Testis (tissue), 2 donors: ENCODE data around the gene SEC31A.

Experiments used
- POLR2A ChIP-seq: fragments of 450-650 bp; IDR thresholded peaks from one replicate; pipeline ENCODE4 v1.6.1; 2017; ENCODE audit warnings: antibody characterized with exemption, mild to moderate bottlenecking, moderate library complexity
- TF ChIP-seq, protein P1 (sequence below), 3 experiments: fragments of 450-650 bp in 2 of 3; fragments of 200-600 bp in 1 of 3; sonication (generic) in 1 of 3; IDR thresholded peaks; one replicate each; pipeline ENCODE4 v1.5.1; 2016 to 2019; ENCODE audit warnings: antibody characterized with exemption in 3 of 3, mild to moderate bottlenecking in 2 of 3, moderate library complexity in 1 of 3

DNA sequence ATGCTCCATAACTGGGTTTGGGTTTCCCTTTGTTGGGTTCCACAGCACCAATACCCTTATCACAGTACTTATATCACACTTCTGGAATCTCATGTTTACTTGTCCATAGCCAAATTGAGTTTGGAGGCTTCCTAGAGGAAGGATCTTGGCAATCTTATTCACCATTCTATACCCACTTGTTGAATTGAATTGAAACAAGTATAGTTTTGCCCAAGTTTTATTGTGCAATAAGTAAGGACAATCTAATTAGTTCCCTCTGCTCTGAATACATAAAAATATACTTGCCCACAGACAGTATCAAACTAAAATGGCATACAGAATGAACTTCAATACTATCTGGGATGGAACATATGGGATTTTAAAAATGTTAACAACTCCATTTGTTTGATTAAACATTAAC lies 40.3 kb downstream of the SEC31A start:
- TF ChIP-seq POLR2A: no peak
- TF ChIP-seq, protein P1, sequence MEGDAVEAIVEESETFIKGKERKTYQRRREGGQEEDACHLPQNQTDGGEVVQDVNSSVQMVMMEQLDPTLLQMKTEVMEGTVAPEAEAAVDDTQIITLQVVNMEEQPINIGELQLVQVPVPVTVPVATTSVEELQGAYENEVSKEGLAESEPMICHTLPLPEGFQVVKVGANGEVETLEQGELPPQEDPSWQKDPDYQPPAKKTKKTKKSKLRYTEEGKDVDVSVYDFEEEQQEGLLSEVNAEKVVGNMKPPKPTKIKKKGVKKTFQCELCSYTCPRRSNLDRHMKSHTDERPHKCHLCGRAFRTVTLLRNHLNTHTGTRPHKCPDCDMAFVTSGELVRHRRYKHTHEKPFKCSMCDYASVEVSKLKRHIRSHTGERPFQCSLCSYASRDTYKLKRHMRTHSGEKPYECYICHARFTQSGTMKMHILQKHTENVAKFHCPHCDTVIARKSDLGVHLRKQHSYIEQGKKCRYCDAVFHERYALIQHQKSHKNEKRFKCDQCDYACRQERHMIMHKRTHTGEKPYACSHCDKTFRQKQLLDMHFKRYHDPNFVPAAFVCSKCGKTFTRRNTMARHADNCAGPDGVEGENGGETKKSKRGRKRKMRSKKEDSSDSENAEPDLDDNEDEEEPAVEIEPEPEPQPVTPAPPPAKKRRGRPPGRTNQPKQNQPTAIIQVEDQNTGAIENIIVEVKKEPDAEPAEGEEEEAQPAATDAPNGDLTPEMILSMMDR (IDR thresholded peaks at IDR 0.05): no peak
